ENCODE results near the gene ROBO3. TPM values are rescaled to one million over a fixed set of nuclear protein-coding genes. Genes with fewer than 3 reads are reported as not detected.

The ROBO3 gene
- total and polyA plus RNA-seq, 2 donors (not counting 3 experiments of a cell fraction or from before 2014, with no cell fraction given) = 27.1 to 65.4 TPM

DNA sequence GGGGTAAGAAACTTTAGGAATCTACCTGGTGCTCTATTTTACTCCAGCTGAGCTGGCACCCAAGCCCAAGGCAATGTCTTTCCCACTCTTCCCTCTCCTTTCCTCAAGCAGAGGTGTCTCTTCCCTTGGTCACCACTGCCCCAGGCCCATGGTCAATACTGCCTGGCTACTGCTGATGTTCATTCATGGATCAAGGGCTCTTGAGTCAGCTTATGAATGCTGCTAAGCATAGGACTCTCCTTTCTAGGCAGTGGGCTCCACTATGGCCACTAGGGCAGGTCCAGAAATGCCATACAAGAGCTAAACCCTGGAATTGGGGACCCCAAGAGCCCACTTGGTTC is 51.1 kb downstream of the ROBO3 start:
- TSS peak; percentile 86 for BruUV-seq (replicated peaks)
- H3K9ac ChIP-seq (replicated peaks; ENCODE audit: extremely low read depth, insufficient read depth, low read length) = no peak overlapping the region
- TF ChIP-seq GATA2 (IDR thresholded peaks at IDR 0.05; ENCODE audit: insufficient read depth, insufficient read length, low read depth, low read length) (no peak), POLR2A (IDR thresholded peaks at IDR 0.05; ENCODE audit: low read depth, low read length) (no peak)
- dilution Hi-C loops (cut with MboI; ENCODE audit: extremely low pct_ligation_motif_present, low sequenced_read_pairs) = no loop called here
- no peaks in the 10 kb centered on the region for H3K27me3 ChIP-seq (ENCODE audit: control insufficient read depth in 2 of 2, insufficient read depth in 2 of 2, low read length in 2 of 2)
- no peaks in the 10 kb centered on the region for H3K9me1 ChIP-seq (replicated peaks; ENCODE audit: control insufficient read depth, extremely low read depth, insufficient read depth, low read length)
- ChIA-PET POLR2A (interaction anchor here (1.2 kb wide), 1 partner anchor 16 kb away, joined by 5 read pairs; no protein-coding TSS in a partner anchor), CTCF (interaction anchor here (1.3 to 2.4 kb wide), 6 partner anchors 10 to 177 kb away, joined by 3 to 14 read pairs (median 3); partner anchors contain the start of genes NRGN and ROBO4)
- H3K4me1 ChIP-seq (ENCODE audit: control insufficient read depth, extremely low read depth, insufficient read depth, low read length) = peaks cover 17% of the 10 kb centered on the region
- H4K20me1 ChIP-seq (replicated peaks; ENCODE audit: control insufficient read depth, extremely low read depth, insufficient read depth, low read length) = no peaks in the 10 kb centered on the region
- no peaks in the 10 kb centered on the region for H3K79me2 ChIP-seq (ENCODE audit: control insufficient read depth, insufficient read depth, low read length)
- H3K27ac ChIP-seq (ENCODE audit: insufficient read depth, low read depth, low read length) = peak overlapping the region; percentile 83
- H3K36me3 ChIP-seq (ENCODE audit: control insufficient read depth in 2 of 2, extremely low read depth in 1 of 2, insufficient read depth in 2 of 2, low read length in 2 of 2) = no peaks in the 10 kb centered on the region
- H3K4me3 ChIP-seq (replicated peaks in 1 of 3; ENCODE audit: insufficient read depth in 1 of 3, low read depth in 1 of 3, low read length in 3 of 3) = no peak overlapping the region
- H3K9me3 ChIP-seq (replicated peaks; ENCODE audit: control insufficient read depth, insufficient read depth, low read length) = no peaks in the 10 kb centered on the region
- intact Hi-C loops (cut with micrococcal nuclease) = no loop called here
- DNase-seq (ENCODE audit: low read depth, low spot score) (no peak), FAIRE-seq (no peak)
- peak overlapping the region; percentile 54 for H3K4me2 ChIP-seq (ENCODE audit: insufficient read depth, low read length)
- no peak overlapping the region for H2AFZ ChIP-seq (ENCODE audit: low read depth, low read length)

GRCh38 chr11:124917115-124917637 is 51.9 kb downstream of the ROBO3 start:
- DNase-seq (ENCODE audit: low read depth, low spot score) (no peak), FAIRE-seq (no peak)
- H3K79me2 ChIP-seq (ENCODE audit: control insufficient read depth, insufficient read depth, low read length) = no peaks in the 10 kb centered on the region
- ChIA-PET POLR2A (no interaction called here), CTCF (interaction anchor here (0.7 to 2.4 kb wide), 6 partner anchors 9 to 31 kb away, joined by 3 to 14 read pairs (median 3); partner anchors contain the start of gene ROBO4)
- BruUV-seq (replicated peaks) = no TSS peak
- H3K4me3 ChIP-seq (replicated peaks in 1 of 3; ENCODE audit: insufficient read depth in 1 of 3, low read depth in 1 of 3, low read length in 3 of 3) = no peak overlapping the region
- no peak overlapping the region for H3K9ac ChIP-seq (replicated peaks; ENCODE audit: extremely low read depth, insufficient read depth, low read length)
- peaks cover 19% of the 10 kb centered on the region for H3K4me1 ChIP-seq (ENCODE audit: control insufficient read depth, extremely low read depth, insufficient read depth, low read length)
- TF ChIP-seq POLR2A (IDR thresholded peaks at IDR 0.05; ENCODE audit: low read depth, low read length) = no peak
- TF ChIP-seq JUN (IDR thresholded peaks at IDR 0.05; ENCODE audit: borderline replicate concordance, insufficient read depth, insufficient read length, low read depth) = no peak
- TF ChIP-seq MAX (IDR thresholded peaks at IDR 0.05; ENCODE audit: insufficient read depth, insufficient read length) = no peak
- no peak for TF ChIP-seq EZH2 (IDR thresholded peaks at IDR 0.05; ENCODE audit: borderline replicate concordance, low read depth, low read length, severe bottlenecking)
- TF ChIP-seq, protein P1, sequence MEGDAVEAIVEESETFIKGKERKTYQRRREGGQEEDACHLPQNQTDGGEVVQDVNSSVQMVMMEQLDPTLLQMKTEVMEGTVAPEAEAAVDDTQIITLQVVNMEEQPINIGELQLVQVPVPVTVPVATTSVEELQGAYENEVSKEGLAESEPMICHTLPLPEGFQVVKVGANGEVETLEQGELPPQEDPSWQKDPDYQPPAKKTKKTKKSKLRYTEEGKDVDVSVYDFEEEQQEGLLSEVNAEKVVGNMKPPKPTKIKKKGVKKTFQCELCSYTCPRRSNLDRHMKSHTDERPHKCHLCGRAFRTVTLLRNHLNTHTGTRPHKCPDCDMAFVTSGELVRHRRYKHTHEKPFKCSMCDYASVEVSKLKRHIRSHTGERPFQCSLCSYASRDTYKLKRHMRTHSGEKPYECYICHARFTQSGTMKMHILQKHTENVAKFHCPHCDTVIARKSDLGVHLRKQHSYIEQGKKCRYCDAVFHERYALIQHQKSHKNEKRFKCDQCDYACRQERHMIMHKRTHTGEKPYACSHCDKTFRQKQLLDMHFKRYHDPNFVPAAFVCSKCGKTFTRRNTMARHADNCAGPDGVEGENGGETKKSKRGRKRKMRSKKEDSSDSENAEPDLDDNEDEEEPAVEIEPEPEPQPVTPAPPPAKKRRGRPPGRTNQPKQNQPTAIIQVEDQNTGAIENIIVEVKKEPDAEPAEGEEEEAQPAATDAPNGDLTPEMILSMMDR (IDR thresholded peaks at IDR 0.05; ENCODE audit: extremely low read depth in 1 of 2, insufficient read depth in 1 of 2, low read depth in 1 of 2, low read length in 2 of 2) = no peak
- TF ChIP-seq GATA2 (IDR thresholded peaks at IDR 0.05; ENCODE audit: insufficient read depth, insufficient read length, low read depth, low read length) = no peak
- no peak for TF ChIP-seq FOS (IDR thresholded peaks at IDR 0.05; ENCODE audit: borderline replicate concordance, insufficient read depth, low read length)
- TF ChIP-seq MYC (IDR thresholded peaks at IDR 0.05; ENCODE audit: low read depth, low read length) = no peak
- no peak for TF ChIP-seq POLR2AphosphoS5 (IDR thresholded peaks at IDR 0.05; ENCODE audit: insufficient read depth, low read depth, low read length)
- no peak overlapping the region for H2AFZ ChIP-seq (ENCODE audit: low read depth, low read length)
- H3K27ac ChIP-seq (ENCODE audit: insufficient read depth, low read depth, low read length) = no peak overlapping the region
- no peaks in the 10 kb centered on the region for H3K9me1 ChIP-seq (replicated peaks; ENCODE audit: control insufficient read depth, extremely low read depth, insufficient read depth, low read length)
- H3K9me3 ChIP-seq (replicated peaks; ENCODE audit: control insufficient read depth, insufficient read depth, low read length) = no peaks in the 10 kb centered on the region
- no peaks in the 10 kb centered on the region for H4K20me1 ChIP-seq (replicated peaks; ENCODE audit: control insufficient read depth, extremely low read depth, insufficient read depth, low read length)
- H3K27me3 ChIP-seq (ENCODE audit: control insufficient read depth in 2 of 2, insufficient read depth in 2 of 2, low read length in 2 of 2) = no peaks in the 10 kb centered on the region
- H3K4me2 ChIP-seq (ENCODE audit: insufficient read depth, low read length) = no peak overlapping the region
- dilution Hi-C loops (cut with MboI; ENCODE audit: extremely low pct_ligation_motif_present, low sequenced_read_pairs) (no loop called here), intact Hi-C loops (cut with micrococcal nuclease) (no loop called here)
- H3K36me3 ChIP-seq (ENCODE audit: control insufficient read depth in 2 of 2, extremely low read depth in 1 of 2, insufficient read depth in 2 of 2, low read length in 2 of 2) = no peaks in the 10 kb centered on the region
